HL-60 (cell line): ENCODE data around the gene PKDREJ.

Source experiments
- DNase-seq, 2 experiments: peaks; one replicate each; pipeline ENCODE4 v3.0.0-alpha.2; 2010 to 2020; ENCODE audit warnings: low read depth in 1 of 2, low spot score in 1 of 2
- H3K27ac ChIP-seq: fragments of 250-450 bp; sonication (Bioruptor Pico); replicated peaks from 2 replicates; pipeline ENCODE4 v1.5.1; 2020; ENCODE audit warnings: mild to moderate bottlenecking, moderate library complexity
- H3K27me3 ChIP-seq: fragments of 250-450 bp; sonication (Bioruptor Pico); 2 replicates; pipeline ENCODE4 v1.5.1; 2021; ENCODE audit warnings: mild to moderate bottlenecking, moderate library complexity; ENCODE audit not compliant: insufficient read depth, poor library complexity, severe bottlenecking
- H3K4me3 ChIP-seq: replicated peaks from 2 replicates; pipeline ENCODE4 v1.5.1; 2011; ENCODE audit warnings: mild to moderate bottlenecking, control low read depth, low read length; ENCODE audit not compliant: insufficient read depth
- CTCF ChIP-seq: IDR thresholded peaks from one replicate; pipeline ENCODE4 v1.5.1; 2011; ENCODE audit warnings: low read length, control low read depth, inconsistent platforms; ENCODE audit not compliant: insufficient read depth
- GABPA ChIP-seq: IDR thresholded peaks from 2 replicates; pipeline ENCODE4 v1.6.1; 2012; ENCODE audit warnings: low read depth
- POLR2AphosphoS5 ChIP-seq: IDR thresholded peaks from 2 replicates; pipeline ENCODE4 v1.6.1; 2012; ENCODE audit warnings: low read depth
- REST ChIP-seq: IDR thresholded peaks from 2 replicates; pipeline ENCODE4 v1.6.1; 2012; ENCODE audit warnings: low read depth; ENCODE audit not compliant: insufficient replicate concordance
- SPI1 ChIP-seq: IDR thresholded peaks from 2 replicates; pipeline ENCODE4 v1.6.1; 2012; ENCODE audit warnings: low read depth, mild to moderate bottlenecking, borderline replicate concordance

Gene PKDREJ

GRCh38 chr22:46309526-46310085 lies 46.5 kb upstream of the PKDREJ start:
- no peak for TF ChIP-seq REST
- TF ChIP-seq SPI1, result no peak
- TF ChIP-seq CTCF, result no peak
- TF ChIP-seq POLR2AphosphoS5, result no peak
- no peak for TF ChIP-seq GABPA
- DNase-seq, result no peak
- H3K4me3 ChIP-seq, result no peak overlapping the region
- no peak overlapping the region for H3K27ac ChIP-seq
- H3K27me3 ChIP-seq, result no peaks in the 10 kb centered on the region

DNA sequence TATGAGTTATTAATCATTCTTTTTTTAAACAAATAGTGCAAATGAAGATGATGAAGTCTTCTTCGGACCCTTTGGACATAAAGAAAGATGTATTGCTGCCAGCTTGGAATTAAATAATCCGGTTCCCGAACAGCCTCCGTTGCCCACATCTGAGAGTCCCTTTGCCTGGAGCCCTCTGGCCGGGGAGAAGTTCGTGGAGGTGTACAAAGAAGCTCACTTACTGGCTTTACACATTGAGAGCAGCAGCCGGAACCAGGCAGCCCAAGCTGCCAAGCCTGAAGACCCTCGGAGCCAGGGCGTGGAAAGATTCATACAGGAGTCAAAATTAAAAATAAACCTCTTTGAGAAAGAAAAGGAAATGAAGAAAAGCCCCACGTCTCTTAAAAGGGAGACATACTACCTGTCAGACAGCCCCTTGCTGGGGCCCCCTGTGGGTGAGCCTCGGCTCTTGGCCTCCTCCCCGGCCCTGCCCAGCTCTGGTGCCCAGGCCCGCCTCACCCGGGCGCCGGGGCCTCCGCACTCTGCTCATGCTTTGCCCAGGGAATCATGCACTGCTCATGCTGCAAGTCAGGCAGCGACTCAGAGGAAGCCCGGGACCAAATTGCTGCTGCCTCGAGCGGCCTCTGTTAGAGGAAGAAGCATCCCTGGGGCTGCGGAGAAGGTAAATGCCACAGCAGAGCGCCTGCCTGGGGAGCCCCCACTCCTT lies 45.3 kb upstream of the PKDREJ start:
- Histone ChIP-seq H3K27ac (no peak overlapping the region), H3K4me3 (no peak overlapping the region), H3K27me3 (no peaks in the 10 kb centered on the region)
- no peak for DNase-seq
- TF ChIP-seq GABPA, result no peak
- no peak for TF ChIP-seq SPI1
- no peak for TF ChIP-seq CTCF
- TF ChIP-seq POLR2AphosphoS5, result no peak
- no peak for TF ChIP-seq REST

- Histone ChIP-seq H3K27me3 (no peaks in the 10 kb centered on the region), H3K27ac (no peak overlapping the region), H3K4me3 (no peak overlapping the region)
- TF ChIP-seq SPI1, result no peak
- no peak for TF ChIP-seq POLR2AphosphoS5
- no peak for TF ChIP-seq CTCF
- TF ChIP-seq GABPA, result no peak
- no peak for TF ChIP-seq REST
- DNase-seq, result no peak
Measured at GRCh38 chr22:46303347-46303965, 40.3 kb upstream of the PKDREJ start.
